ENCODE results near the gene CPNE4.

CPNE4 gene

DNA sequence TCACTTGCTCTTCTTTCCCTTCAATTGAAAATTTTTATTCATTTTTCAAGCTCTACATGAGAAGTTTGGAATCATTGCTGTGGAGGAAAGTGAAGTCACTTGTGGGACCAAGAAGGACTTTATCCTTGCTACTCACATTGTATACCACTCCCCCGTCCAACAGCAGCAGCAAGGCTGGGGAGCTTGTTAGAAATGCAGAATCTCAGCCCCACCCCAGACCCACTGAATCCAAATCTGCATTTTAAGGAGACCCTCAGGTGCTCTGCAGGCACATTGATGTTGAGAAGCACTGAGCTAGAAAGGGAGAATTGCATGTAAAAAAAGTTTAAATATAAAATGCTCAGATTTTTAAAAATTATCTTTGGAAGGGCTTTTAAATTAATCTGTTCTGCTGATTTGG lies 329.7 kb downstream of the CPNE4 start:
- H3K36me3 ChIP-seq (ENCODE audit: insufficient read depth, low read length) = no peaks in the 10 kb centered on the region
- H3K9me3 ChIP-seq (ENCODE audit: control insufficient read depth, insufficient read depth, low read length) = no peaks in the 10 kb centered on the region; the same call in 1 of the 2 replicates
- no peak overlapping the region for H3K9ac ChIP-seq (ENCODE audit: low read depth, low read length)
- H3K4me1 ChIP-seq (ENCODE audit: insufficient read depth, low read length) = peaks cover 17% of the 10 kb centered on the region

DNA sequence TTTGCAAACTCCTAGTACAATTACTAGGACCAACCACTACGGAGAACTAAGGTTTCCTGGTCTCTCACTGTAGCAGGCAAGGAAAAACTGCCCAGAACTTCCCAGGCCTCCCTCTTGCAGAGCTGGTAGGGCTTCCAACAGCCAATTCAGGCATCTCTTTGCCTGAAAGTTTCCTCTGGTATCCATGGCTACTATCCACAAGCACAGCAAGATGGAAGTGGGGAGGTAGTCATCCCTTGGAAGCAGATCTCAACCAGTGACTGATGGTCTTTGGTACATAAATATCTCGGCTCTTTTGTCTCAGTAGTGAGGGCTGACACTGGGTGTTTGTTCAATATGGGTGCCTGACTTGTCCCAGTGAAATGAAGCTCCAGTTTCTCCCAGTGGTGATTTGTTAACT lies 330.7 kb downstream of the CPNE4 start:
- Histone ChIP-seq H3K9ac (ENCODE audit: low read depth, low read length) (no peak overlapping the region), H3K9me3 (ENCODE audit: control insufficient read depth, insufficient read depth, low read length) (no peaks in the 10 kb centered on the region), H3K36me3 (ENCODE audit: insufficient read depth, low read length) (no peaks in the 10 kb centered on the region), H3K4me1 (ENCODE audit: insufficient read depth, low read length) (peaks cover 17% of the 10 kb centered on the region)

DNA sequence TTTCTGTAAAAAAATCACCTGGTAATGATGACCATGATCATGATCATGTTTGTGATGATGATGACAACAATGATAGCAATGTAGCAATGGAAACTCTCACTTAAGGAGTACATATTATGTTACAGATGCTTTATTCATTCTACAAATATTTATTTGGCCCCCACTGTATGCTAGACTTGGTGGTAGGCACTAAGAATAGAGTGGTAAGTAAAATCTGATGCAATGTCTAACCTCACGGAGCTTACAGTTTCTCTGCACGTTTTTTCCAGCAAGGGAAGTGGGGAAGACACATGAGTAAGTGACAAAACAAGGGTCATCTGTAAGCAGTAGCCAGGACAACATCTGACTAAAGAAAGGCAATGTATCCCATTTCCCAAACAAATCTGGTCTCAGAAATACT lies 332.7 kb downstream of the CPNE4 start:
- H3K36me3 ChIP-seq (ENCODE audit: insufficient read depth, low read length) = no peaks in the 10 kb centered on the region
- H3K9ac ChIP-seq (ENCODE audit: low read depth, low read length) = no peak overlapping the region
- H3K9me3 ChIP-seq (ENCODE audit: control insufficient read depth, insufficient read depth, low read length) = no peaks in the 10 kb centered on the region
- peaks cover 17% of the 10 kb centered on the region for H3K4me1 ChIP-seq (ENCODE audit: insufficient read depth, low read length)

DNA sequence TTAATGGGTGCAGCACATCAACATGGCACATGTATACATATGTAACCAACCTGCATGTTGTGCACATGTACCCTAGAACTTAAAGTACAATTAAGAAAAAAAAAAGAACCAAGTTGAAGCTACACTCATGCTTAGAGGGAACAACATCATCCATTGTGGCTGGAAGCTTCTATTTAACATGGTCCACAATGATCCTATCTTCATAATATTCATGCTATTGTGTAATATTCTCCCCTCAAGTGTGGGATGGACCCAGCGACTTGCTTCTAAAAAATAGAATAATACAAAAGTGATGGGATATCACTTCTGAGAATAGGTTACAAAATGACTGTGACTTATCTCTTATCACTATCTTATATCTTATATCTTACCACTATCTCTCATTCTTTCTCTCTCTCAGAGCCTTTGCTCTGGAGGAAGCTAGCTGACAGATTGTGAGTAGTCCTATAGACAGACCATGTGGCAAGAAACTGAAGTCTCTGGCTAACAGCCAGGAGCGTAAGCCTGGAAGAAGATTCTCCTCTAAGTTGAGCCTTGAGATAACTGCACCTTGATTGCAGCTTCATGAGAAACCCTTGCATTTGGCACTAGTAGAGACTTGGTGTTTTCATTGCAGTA lies 333.6 kb downstream of the CPNE4 start:
- Histone ChIP-seq H3K4me1 (ENCODE audit: insufficient read depth, low read length) (peaks cover 17% of the 10 kb centered on the region), H3K9ac (ENCODE audit: low read depth, low read length) (no peak overlapping the region), H3K9me3 (ENCODE audit: control insufficient read depth, insufficient read depth, low read length) (no peaks in the 10 kb centered on the region), H3K36me3 (ENCODE audit: insufficient read depth, low read length) (no peaks in the 10 kb centered on the region)

DNA sequence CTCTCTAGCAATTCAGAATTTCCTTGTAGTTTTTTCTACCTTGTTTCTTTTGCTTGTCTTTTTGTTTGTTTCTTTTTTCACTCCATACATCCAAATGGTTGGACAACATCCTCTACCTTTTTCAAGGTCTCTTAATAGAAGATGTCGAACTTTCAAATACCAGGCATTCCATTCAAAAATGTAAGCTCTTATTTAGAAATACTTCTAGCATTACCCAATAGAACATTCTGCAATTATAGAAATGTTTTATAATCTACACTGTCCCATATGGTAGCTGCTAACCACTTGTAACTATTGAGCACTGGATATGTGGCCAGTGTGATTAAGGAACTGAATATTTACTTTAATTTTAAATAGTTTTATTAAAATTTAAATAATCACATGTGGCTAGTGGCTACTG lies 335.8 kb downstream of the CPNE4 start:
- Histone ChIP-seq H3K4me1 (ENCODE audit: insufficient read depth, low read length) (no peaks in the 10 kb centered on the region), H3K9ac (ENCODE audit: low read depth, low read length) (no peak overlapping the region), H3K9me3 (ENCODE audit: control insufficient read depth, insufficient read depth, low read length) (no peaks in the 10 kb centered on the region), H3K36me3 (ENCODE audit: insufficient read depth, low read length) (no peaks in the 10 kb centered on the region)

DNA sequence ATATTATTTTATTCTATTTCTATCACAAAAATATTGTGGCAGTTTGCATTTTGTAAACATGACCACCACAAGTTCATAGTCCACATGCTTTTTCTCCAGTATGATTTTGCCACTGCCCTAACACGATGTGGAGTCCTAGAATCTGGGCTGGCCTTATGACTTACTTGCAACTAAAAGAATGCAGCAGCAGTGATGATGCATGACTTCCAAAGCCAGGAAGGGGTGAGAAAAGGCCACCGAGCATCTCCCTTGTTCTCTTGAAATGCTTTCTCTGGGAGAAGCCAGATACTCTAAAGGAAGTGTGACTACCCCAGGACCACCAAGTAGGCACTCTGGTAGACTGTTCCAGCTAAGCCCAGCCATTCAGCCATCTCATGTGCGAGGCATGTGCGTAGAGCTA lies 340.4 kb downstream of the CPNE4 start:
- no peaks in the 10 kb centered on the region for H3K9me3 ChIP-seq (ENCODE audit: control insufficient read depth, insufficient read depth, low read length)
- H3K36me3 ChIP-seq (ENCODE audit: insufficient read depth, low read length) = no peaks in the 10 kb centered on the region
- no peak overlapping the region for H3K9ac ChIP-seq (ENCODE audit: low read depth, low read length)
- no peaks in the 10 kb centered on the region for H3K4me1 ChIP-seq (ENCODE audit: insufficient read depth, low read length)

DNA sequence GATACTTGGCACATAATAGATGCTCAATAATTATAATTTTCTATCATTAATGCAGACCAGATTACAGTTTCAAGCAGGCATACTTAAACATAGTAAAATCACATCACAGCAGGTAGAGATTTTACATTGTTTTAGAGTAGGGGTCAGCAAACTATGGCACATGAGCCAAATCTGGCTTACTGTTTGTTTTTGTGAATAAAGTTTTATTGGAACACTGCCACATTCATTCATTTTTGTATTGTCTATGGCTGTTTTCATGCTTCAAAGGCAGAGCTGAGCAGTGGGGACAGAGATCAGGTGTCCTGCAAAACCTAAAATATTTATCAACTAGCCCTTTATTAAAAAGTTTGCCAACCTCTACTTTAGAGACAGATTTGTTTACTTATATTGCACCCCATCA lies 342.5 kb downstream of the CPNE4 start:
- no peaks in the 10 kb centered on the region for H3K36me3 ChIP-seq (ENCODE audit: insufficient read depth, low read length)
- H3K4me1 ChIP-seq (ENCODE audit: insufficient read depth, low read length) = no peaks in the 10 kb centered on the region
- H3K9ac ChIP-seq (ENCODE audit: low read depth, low read length) = no peak overlapping the region
- no peaks in the 10 kb centered on the region for H3K9me3 ChIP-seq (ENCODE audit: control insufficient read depth, insufficient read depth, low read length)

DNA sequence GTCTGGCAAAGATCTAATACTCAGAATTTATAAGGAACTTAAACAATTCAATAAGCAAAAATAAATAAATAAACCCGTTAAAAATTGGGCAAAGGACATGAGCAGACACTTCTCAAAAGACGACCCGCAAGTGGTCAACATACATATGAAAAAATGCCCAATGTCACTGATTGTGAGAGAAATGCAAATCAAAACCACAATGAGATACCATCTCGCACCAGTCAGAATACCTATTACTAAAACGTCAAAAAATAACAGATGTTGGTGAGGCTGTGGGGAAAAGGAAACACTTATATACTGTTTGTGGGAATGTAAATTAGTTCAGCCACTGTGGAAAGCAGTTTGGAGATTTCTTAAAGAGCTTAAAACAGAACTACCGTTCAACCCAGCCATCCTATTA lies 344.0 kb downstream of the CPNE4 start:
- Histone ChIP-seq H3K36me3 (ENCODE audit: insufficient read depth, low read length) (no peaks in the 10 kb centered on the region), H3K9me3 (ENCODE audit: control insufficient read depth, insufficient read depth, low read length) (no peaks in the 10 kb centered on the region), H3K9ac (ENCODE audit: low read depth, low read length) (no peak overlapping the region), H3K4me1 (ENCODE audit: insufficient read depth, low read length) (no peaks in the 10 kb centered on the region)

DNA sequence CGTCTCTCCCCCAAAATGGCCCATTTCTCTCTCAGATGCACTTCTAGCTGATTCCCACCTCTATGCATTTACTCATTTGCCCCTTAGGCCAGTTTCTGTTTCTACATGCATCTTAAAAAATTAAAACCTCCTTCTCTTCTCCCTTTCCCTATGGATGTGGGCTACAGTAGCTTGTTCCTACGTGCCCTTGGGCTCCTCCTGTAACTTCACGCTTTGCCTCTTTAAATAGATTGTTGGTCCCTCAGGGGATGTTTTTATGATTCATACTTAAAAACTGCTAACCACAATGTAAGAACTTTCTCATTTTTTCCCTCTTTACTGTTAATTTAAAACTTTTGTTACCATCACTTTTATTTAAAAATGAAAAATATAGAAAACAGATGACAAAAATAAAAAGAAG lies 346.4 kb downstream of the CPNE4 start:
- no peaks in the 10 kb centered on the region for H3K36me3 ChIP-seq (ENCODE audit: insufficient read depth, low read length)
- no peaks in the 10 kb centered on the region for H3K4me1 ChIP-seq (ENCODE audit: insufficient read depth, low read length)

DNA sequence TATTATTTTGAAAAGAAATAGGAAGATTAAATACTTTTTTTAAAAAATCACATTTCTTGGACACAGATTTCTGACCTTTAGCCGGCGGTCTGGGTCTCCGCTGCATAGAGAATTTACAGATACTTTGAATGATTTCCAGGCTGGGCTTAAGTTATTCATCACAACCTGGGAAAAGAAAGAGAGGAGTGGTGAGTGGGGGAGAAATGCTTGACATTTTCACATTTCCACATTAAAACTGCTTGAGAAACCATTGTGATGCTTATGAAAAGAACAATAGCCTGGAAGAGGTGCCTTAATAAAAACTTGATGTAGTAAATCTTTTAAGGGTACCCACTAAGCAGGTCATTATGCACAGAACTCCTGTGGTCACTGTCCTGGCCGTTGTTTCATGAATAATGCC lies 365.2 kb downstream of the CPNE4 start:
- H3K9me3 ChIP-seq (ENCODE audit: control insufficient read depth, insufficient read depth, low read length) = no peaks in the 10 kb centered on the region
- H3K4me1 ChIP-seq (ENCODE audit: insufficient read depth, low read length) = peaks cover 12% of the 10 kb centered on the region; the same call in 1 of the 2 replicates
- no peak overlapping the region for H3K9ac ChIP-seq (ENCODE audit: low read depth, low read length)
- H3K36me3 ChIP-seq (ENCODE audit: insufficient read depth, low read length) = no peaks in the 10 kb centered on the region

More for the DNA sequence above, 346.4 kb downstream of the CPNE4 start:
- Histone ChIP-seq H3K9me3 (ENCODE audit: control insufficient read depth, insufficient read depth, low read length) (no peaks in the 10 kb centered on the region), H3K9ac (ENCODE audit: low read depth, low read length) (no peak overlapping the region)

DNA sequence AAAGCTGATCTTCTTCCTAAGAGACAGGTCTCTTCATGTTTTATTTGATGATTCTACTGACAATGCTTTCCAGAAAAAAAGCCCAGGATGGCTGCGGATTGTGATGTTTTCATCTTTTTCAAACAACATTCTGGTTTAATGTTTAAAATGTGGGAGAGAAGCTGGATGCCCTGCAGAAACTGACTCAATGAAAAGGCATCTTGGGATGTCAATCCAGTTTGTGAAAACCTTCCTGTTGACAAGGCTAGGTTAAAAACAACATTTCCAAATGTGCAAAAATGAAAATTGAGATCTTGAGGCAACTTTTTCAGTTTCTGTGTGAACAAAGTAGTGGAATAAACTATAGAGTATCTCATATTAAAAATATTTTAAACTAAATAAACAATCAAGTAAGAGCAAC lies 376.0 kb downstream of the CPNE4 start:
- Histone ChIP-seq H3K9me3 (ENCODE audit: control insufficient read depth, insufficient read depth, low read length) (no peaks in the 10 kb centered on the region), H3K4me1 (ENCODE audit: insufficient read depth, low read length) (no peaks in the 10 kb centered on the region), H3K36me3 (ENCODE audit: insufficient read depth, low read length) (no peaks in the 10 kb centered on the region; the same call in 1 of the 2 replicates), H3K9ac (ENCODE audit: low read depth, low read length) (no peak overlapping the region)

DNA sequence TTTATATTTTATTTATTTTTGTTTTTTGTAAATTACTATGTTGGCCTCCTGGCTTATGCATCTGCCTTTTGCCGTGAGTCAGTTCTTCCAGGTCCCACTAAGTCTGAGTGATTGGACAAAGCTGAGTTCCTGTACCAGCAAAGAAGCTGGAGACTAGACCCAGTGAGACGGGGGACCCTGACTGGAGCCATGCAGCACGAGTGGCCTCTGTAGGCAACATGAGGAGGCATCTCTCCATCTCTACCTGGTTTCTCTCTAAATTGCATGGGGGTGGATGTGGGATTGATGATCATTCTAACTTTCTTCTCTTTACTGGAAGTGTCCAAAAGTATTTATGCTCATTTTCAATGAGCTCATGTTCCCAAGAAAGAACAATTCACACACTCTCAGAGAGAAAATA lies 376.7 kb downstream of the CPNE4 start:
- no peaks in the 10 kb centered on the region for H3K9me3 ChIP-seq (ENCODE audit: control insufficient read depth, insufficient read depth, low read length)
- H3K36me3 ChIP-seq (ENCODE audit: insufficient read depth, low read length) = no peaks in the 10 kb centered on the region; the same call in 1 of the 2 replicates
- no peaks in the 10 kb centered on the region for H3K4me1 ChIP-seq (ENCODE audit: insufficient read depth, low read length)
- no peak overlapping the region for H3K9ac ChIP-seq (ENCODE audit: low read depth, low read length)

DNA sequence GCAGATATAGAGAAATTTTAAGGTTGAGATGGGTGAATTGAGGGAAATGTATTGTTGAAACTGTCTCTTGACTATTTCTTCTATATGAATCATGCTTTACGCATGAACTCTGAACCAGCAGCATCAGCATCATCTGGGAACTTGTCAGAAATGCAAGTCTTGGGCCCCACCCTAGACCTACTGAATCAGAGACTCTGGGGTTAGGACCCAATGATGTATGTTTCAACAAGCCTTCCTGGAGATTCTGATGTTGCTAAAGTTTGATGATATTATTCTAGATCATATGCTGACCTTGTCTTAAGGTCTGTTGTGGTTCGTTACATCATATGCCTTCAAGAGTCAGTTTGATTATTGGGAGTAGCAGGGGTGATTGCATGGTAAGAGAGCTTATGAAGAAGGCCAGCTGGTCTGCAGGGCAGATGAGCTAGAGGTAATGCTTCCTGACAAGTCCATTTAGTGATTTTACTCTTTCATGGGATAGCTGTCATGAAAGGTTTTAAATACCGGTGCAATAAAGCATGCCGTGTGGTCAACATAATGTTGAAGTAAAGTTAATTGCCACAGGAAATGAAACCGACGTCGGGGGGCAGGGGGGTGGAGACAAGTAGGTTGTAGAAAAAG lies 379.6 kb downstream of the CPNE4 start:
- Histone ChIP-seq H3K9me3 (ENCODE audit: control insufficient read depth, insufficient read depth, low read length) (no peaks in the 10 kb centered on the region), H3K36me3 (ENCODE audit: insufficient read depth, low read length) (no peaks in the 10 kb centered on the region), H3K9ac (ENCODE audit: low read depth, low read length) (no peak overlapping the region), H3K4me1 (ENCODE audit: insufficient read depth, low read length) (no peaks in the 10 kb centered on the region)

DNA sequence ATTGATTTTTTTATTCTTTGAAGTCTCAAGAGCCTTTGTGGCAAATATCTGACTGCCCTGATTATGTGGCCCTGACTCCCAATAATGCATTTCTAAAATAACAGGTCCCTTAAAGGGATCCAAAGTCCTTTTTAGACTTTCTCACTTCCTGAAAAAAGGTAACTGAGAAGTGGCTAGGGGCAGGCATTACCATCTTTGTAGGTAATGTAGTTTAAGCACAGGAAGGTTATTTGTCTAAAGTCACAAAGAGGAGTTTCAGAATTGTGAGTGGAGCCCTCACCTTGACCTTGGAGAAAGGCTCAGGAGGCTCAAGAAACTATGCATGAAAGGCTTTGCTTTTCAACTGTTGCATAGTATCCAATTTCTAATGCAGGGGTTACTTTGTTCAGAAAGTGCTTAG lies 389.2 kb downstream of the CPNE4 start:
- Histone ChIP-seq H3K36me3 (ENCODE audit: insufficient read depth, low read length) (no peaks in the 10 kb centered on the region), H3K4me1 (ENCODE audit: insufficient read depth, low read length) (no peaks in the 10 kb centered on the region), H3K9me3 (ENCODE audit: control insufficient read depth, insufficient read depth, low read length) (no peaks in the 10 kb centered on the region)

DNA sequence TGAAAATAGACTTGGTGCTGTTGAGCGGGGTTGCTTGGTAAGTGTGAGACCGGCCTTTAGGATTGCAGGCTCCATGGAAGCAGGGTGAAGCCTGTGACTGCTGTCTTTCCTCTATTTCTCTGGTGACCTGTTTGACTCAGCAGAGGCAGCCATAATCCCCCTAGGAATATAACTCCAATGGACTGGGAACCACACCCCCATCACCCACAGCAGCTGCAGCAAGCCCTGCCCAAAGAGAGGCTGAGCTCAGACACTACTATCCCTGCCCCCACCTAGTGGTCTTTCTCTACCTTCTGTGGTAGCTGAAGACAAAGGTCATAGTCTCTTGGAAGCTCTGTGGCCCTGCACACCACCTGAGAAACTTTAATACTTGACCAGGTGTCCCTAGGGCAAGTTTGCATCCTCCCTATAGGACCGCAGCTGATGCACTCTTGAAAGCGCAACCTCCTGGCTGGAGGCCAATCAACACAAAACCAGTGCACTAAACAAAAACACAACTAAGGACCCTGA lies 398.5 kb downstream of the CPNE4 start:
- Histone ChIP-seq H3K36me3 (ENCODE audit: insufficient read depth, low read length) (no peaks in the 10 kb centered on the region), H3K9ac (ENCODE audit: low read depth, low read length) (no peak overlapping the region), H3K9me3 (ENCODE audit: control insufficient read depth, insufficient read depth, low read length) (no peaks in the 10 kb centered on the region)

More for the DNA sequence above, 389.2 kb downstream of the CPNE4 start:
- H3K9ac ChIP-seq (ENCODE audit: low read depth, low read length) = no peak overlapping the region

More for the DNA sequence above, 398.5 kb downstream of the CPNE4 start:
- no peaks in the 10 kb centered on the region for H3K4me1 ChIP-seq (ENCODE audit: insufficient read depth, low read length)
